GM19452 (cell line): Measurements from ENCODE around the gene PADI1.
"Not testable (repeated sequence)": the region's sequence is repeated elsewhere in the genome, so short reads cannot be mapped to it uniquely, and the experiment has no call there.

Source experiments
- ATAC-seq: cut with Tn5 transposase; IDR thresholded peaks from one replicate; pipeline ENCODE4 v1.9.1; 2021; ENCODE audit not compliant: unreplicated experiment

The PADI1 gene

GRCh38 chr1:17239420-17239819 is 34.5 kb downstream of the PADI1 start:
- ATAC-seq = no peak

DNA sequence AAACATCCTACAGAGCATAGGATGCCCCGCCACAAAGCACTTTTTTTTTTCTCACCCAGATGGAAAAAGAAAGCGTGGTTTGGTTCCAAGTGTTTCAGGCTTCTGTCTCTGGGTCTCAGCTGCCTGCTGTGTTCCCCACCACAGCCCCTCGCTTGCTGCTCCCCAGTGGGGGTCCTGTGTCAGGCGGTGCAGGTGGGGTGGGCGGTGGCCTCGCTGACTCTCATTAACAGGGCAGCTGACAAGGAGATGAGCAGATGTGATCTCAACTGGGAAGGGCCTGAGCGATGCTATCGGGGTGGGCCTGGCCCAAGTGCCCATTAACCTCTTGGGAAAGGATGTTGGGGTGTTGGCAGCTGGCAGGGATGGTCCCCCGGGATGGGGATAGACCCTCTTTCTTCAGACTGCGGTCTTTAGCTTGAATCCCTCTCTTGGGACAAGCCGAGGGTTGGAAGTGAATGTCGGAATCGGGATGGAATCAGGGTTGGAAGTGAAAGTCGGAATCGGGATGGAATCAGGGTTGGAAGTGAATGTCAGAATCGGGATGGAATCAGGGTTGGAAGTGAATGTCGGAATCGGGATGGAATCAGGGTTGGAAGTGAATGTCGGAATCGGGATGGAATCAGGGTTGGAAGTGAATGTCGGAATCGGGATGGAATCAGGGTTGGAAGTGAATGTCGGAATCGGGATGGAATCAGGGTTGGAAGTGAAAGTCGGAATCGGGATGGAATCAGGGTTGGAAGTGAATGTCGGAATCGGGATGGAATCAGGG is 36.3 kb downstream of the PADI1 start:
- not testable (repeated sequence) for ATAC-seq

GRCh38 chr1:17241780-17242074 is 36.8 kb downstream of the PADI1 start:
- not testable (repeated sequence) for ATAC-seq

- no peak for ATAC-seq
These were observed 38.3 kb downstream of the PADI1 start for GRCh38 chr1:17243274-17243673.

GRCh38 chr1:17244821-17245740 is 40.2 kb downstream of the PADI1 start:
- ATAC-seq = no peak

DNA sequence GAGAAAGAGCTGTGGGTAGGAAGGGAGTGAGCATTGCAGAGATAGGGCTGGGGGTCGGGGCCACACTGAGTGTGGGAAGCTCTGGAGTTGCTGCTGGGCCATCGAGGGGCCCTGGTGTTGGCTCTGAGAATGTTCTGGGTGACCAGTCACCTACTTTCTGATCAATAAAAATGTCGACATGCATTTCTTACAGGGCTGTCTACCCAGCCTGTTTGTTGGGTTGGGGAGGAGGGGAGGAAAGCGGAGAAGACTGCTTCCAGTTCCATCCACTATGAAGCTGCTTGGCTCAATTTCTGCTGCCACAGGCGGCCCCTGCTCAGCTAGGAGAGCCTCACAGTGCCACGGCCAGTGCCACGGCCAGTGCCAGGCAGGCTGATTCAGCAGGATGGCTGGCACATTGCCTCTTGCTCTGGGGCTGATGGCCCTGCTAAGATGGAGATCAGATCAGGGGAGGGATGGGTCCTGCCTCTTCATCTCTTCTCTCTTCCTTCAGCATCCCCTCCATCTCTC is 40.9 kb downstream of the PADI1 start:
- no peak for ATAC-seq

DNA sequence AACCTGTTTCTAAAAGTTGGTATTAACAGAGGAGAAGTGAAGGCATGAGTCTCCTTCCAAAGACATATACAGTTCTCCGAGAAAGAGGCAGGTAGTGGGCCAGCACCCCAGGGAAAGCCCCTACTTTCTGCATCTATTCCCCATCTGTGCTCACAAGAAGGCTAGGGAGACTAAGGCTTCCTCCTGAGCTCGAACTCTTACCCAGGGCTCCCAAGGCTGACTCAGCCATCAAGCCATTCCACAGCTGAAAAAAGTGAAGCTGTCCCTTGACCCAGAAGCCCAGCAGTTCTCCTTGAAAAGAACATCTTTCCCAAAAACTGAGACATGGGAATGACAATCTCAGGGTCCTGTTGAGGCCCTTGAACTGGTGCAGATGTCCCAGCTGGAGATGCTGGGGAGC is 42.0 kb downstream of the PADI1 start:
- no peak for ATAC-seq

DNA sequence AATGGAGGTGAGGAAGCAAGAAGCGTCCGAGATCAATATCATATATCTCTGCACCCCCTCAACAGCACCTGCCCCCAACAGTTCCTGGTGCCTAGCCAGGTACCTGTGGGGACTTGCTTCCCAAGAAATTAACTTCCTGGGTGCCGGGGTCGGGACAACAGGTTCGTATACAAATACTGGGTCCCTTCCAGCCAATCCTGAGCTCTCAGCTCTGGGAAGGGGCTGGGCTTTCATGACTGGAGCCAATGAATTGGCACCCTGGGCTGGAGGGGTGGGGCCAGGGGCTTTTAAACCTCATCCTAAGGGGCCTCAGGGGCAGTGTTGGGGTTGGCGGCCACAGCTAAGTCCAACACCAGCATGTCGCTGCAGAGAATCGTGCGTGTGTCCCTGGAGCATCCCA is 43.9 kb downstream of the PADI1 start, which contains the start of gene PADI3:
PADI3 (plus strand) TSS at position 318 of the 400 bp plus-strand sequence; CDS start at position 358, 40 bp downstream.
- no peak for ATAC-seq

GRCh38 chr1:17250601-17251000 is 45.7 kb downstream of the PADI1 start:
- no peak for ATAC-seq

DNA sequence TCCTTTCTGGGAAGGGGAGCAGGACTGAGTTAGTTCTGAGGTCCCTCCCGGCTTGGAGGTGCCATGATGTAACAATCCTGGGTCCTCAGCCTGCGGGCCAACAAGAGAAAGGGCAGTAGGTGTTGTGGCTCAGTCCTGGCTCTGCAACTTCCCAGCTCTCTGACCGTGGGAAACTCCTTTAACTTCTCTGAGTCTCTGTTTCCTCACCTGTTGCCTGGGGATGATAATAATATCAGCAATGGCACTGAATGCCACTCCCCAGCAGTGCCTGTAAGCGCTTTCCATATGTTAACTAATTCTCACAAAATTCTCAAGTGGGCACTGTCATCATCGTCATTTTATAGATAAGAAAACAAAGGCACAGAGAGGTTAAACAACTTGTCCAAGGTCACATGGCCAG is 46.3 kb downstream of the PADI1 start:
- ATAC-seq = no peak

DNA sequence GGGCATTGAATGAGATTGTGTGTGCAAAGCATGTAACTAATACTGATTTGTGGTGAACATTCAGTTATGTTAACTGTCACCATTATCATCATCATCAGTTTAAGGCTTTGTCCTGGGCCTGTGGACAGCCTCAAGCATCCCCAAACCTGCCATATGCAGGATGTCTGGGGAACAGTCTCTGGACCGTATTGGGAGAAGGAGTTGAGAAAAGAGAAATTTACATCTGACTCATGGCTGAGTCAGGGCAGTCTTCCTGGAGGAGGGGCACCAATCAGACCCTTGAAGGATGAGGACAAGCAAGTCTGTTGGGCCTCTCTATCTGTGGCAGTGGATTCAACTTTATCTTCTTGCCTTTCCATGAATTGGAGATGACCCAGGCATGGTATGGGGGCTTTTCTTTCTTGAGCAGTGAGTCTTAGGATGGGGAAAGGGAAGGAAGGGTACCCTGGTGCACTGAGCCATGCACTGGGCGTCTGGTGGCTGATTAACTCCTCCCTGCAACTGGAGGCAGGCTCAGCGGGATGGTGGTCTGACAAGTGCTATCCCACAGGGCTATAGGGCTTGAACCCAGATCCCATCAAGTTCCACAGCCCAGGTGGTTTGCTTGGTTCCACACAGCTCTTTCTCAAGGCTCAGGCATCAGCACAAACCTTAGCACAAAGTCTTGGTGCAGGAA is 46.9 kb downstream of the PADI1 start:
- no peak for ATAC-seq

DNA sequence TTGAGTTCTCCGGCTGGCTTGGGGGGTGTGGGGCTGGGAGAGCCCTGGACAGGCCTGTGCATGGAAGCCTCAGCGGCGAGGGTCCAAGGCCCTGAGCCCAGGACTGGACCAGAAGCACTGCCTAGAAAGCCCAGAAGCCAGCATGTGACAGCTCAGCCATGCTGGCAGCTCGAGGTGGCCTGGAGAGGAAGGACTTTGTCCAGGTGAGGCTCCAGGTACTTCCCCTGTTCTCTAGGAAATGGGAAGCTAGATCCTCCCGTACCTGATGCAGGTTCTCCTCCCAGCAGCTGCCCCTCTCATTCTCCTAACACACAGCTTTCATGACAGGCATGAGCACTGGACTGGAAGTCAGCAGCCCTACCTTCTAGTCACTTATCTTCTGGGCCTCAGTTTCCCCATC is 50.4 kb downstream of the PADI1 start:
- no peak for ATAC-seq

GRCh38 chr1:17258116-17258757 is 53.3 kb downstream of the PADI1 start:
- no peak for ATAC-seq

- ATAC-seq = no peak
These were observed 53.8 kb downstream of the PADI1 start for GRCh38 chr1:17258758-17259130.

DNA sequence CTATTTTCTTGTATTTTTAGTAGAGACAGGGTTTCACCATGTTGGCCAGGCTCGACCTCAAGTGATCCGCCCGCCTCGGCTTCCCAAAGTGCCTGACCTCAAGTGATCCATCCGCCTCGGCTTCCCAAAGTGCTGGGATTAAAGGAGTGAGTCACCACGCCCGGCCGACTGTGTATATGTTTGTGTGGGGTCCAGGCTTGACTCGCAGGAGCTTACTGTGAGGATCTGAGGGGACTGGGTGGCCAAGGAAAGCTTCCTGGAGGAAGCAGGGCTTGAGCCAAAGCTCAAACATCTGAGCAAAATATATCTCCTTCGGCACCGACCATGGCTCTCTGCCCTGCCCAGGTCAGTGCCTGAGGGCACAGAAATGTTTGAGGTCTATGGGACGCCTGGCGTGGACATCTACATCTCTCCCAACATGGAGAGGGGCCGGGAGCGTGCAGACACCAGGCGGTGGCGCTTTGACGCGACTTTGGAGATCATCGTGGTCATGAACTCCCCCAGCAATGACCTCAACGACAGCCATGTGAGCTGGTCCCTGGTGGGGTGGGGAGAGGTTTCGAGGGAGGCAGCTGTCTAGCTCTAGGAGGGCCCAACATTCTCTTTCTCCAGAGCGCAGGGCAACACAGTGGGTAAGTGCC is 54.4 kb downstream of the PADI1 start:
- ATAC-seq = no peak

- ATAC-seq = no peak
These were observed 55.3 kb downstream of the PADI1 start for GRCh38 chr1:17260264-17260663.

DNA sequence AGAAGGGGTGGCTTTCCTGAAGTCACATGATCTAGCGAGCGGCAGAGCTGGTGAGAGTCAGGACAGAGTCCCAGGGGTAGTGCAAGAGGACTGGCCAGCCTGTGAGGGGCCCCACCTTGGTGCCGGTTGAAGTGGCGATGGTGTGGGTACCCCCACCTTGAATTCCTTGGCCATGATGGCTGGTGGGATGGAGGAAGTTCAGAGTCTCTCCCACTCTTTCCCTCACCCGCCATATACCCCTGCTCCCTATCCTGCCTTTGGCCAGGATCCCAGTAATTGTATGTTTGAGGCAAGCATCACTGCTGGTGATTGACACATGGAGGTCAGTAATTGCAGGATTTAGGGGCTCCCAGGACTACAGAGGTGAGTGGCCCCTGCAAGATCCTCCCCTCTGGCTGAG is 55.8 kb downstream of the PADI1 start:
- no peak for ATAC-seq

GRCh38 chr1:17263936-17264335 is 59.0 kb downstream of the PADI1 start:
- no peak for ATAC-seq

DNA sequence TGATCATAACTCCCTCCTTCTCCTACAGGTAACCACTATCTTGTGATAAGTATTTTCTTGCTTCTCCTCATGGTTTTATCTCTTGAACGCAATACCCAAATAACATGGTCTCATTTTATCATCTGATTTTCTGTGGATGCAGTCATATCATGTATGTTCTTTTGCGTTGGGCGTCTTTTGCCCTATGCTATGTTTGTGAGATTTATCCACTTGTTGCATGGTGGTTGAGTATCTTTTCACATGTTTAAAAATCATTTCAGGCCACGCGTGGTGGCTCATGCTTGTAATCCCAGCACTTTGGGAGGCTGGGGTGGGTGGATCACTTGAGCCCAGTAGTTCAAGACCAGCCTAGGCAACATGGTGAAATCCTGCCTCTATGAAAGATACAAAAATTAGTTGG is 59.5 kb downstream of the PADI1 start:
- ATAC-seq = no peak

DNA sequence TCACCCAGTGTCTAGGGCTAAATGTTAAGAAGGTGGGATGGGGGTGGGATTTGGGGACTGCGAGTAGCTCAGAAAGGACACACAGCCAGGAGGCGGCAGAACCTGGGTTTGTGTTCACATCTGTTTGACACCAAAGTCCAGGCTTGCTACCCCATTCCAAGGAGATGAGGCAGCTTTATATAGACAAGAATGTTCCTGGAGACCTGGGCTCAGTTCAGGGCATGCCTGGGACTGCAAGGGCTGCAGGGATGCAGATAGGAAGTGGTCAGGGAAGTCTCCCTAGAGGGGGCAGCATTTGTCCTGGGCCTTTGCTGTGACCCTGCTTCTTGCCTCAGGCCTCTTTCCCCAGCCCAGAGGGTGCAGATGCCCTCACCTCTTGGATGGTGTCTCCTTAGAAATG is 60.2 kb downstream of the PADI1 start:
- ATAC-seq = no peak

DNA sequence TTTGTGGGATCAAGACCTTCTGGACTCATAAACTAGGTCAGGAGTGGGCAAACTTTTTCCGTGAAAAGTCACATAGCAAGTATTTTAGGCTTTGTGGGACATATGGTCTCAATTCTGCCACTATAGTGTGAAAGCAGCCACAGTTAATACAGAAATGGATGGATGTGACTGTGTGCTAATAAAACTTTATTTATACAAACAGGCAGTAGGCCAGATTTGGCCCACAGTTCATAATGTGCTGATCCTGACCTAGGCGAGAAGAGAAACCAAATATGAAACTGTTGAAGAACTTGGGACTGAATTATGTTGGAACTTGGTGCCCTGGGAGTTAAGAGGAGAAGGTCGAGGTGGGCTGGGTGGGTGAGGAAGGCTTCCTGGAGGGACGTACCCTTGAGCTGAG is 61.0 kb downstream of the PADI1 start:
- ATAC-seq = no peak
